GM21447 (cell line): ENCODE measurements around the gene MARK3.
"Not testable (repeated sequence)": the region's sequence is repeated elsewhere in the genome, so short reads cannot be mapped to it uniquely, and the experiment has no call there.

Source experiments
- ATAC-seq: cut with Tn5 transposase; IDR thresholded peaks from one replicate; pipeline ENCODE4 v1.9.1; 2021; ENCODE audit not compliant: unreplicated experiment

Gene MARK3

GRCh38 chr14:103385152-103385928, at the start of gene MARK3:
Gene MARK3 (plus strand): TSS chr14:103385415. CDS start chr14:103386030, 615 bp downstream.
- ATAC-seq, result peak; percentile 91

DNA sequence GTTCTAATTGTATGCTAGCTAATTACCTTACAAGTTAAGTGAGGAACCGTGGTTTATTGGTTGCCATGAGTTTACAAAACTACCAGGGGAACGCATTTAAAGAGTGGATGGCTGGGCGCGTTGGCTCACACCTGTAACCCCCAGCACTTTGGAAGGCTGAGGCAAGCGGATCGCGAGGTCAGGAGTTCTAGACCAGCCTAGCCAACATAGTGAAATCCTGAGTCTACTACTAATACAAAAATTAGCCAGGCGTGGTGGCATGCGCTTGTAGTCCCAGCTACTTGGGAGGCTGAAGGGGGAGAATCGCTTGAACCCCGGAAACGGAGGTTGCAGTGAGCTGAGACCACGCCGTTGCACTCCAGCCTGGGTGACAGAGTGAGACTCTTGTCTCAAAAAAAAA, 49.0 kb upstream of the MARK3 start:
- no peak for ATAC-seq

DNA sequence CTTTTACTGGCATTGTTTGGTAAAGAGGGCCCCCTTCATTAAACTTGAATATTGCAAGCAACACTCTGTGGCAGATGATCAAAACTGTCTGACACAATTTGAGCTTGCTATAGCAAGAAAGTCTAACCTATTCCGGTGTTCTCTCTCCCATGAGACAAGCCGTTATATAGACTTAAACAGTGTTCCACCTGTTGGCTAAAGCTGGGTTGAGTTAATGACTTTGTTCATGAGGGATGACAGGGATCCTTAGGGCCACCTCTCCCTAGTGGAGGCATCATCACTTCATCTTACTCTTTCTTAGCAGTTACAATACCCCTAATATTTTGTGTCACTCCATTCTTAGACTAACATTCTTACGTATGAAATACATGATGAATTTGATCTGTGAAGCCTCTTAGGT, 47.4 kb upstream of the MARK3 start:
- ATAC-seq, result no peak

DNA sequence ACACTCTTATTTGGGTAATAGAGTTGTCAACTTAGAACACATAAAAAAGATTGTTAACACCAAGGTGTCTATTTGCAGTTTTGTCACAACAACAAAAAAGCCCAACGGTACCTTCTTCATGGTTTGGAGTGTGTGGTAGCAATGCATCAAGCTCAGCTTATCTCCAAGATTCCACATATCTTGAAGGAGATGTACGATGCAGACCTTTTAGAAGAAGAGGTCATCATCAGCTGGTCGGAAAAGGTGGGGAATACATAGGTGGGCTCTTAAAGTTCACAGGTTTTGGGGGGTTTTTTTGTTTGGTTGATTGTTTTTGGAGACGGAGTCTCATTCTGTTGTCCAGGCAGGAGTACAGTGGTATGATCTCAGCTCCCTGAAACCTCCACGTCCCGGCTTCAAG, 45.7 kb upstream of the MARK3 start:
- no peak for ATAC-seq

DNA sequence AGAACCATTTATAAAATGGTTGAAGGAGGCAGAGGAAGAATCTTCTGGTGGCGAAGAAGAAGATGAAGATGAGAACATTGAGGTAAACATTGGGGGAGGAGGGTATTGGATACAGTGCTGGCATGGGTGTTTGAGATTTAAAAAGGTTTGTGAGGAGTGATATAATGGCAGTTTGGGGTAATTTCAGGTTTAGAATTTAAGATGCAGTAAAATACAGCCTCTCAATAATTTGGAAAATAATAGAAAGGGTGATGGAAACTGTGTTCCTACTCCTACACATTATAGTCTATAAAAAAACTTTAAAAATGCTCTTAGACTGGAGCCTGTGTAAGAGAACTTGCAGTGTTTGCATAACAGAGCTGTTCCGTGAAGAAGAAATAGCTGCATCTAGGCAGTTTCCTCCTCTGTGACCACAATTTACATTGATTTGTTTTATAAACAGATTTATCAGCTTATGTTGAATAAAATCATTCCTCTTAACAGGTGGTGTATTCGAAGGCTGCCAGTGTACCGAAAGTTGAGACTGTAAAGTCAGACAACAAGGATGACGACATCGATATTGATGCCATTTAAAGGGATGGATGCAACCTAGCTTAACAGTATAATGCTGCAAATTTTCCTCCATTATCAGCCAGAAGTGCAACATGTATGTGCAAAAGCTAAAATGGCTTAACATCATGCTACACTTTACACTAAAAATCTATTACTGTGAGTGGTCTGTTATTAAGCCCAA, 44.6 kb upstream of the MARK3 start:
- ATAC-seq, result no peak

DNA sequence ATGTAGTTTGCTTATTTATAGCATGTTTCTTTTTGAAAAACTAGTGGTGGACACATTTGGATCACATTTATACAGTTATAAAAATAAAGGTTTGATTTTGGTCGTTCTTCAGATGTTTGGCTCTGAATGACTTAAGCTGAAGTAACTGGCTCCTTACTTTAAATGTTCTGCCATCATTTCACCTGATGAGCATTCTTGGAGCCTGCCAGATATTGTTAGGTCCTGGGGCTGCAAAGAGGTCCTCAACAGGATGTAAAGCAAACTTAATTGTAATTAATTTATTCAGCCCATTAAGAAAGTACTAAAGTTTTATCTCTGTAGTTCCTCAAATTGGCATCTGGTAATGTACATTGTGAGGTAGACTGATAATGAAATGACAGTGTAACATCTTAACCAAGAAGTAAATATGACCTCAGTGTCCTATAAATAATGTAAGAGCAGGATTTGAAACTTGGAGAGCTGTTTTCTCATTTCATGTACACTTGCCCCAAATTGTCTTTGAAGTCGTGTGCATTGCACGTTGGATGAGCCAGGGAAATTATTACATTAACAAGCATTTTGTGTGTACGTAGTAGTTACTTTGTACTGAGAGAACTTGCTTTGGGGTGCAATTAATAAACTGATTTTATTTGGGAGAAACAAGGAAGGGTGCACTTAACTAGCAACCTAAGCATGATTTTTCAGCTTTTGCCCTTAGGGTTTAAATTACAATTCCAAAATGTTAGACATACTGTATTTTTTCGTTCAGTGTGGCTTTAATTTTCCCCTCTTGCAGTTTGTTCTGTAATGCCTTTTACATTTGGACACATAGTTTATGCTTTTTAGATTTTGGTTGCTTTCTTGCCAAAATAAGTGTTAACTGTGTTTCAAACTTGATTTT, 43.7 kb upstream of the MARK3 start:
- no peak for ATAC-seq

DNA sequence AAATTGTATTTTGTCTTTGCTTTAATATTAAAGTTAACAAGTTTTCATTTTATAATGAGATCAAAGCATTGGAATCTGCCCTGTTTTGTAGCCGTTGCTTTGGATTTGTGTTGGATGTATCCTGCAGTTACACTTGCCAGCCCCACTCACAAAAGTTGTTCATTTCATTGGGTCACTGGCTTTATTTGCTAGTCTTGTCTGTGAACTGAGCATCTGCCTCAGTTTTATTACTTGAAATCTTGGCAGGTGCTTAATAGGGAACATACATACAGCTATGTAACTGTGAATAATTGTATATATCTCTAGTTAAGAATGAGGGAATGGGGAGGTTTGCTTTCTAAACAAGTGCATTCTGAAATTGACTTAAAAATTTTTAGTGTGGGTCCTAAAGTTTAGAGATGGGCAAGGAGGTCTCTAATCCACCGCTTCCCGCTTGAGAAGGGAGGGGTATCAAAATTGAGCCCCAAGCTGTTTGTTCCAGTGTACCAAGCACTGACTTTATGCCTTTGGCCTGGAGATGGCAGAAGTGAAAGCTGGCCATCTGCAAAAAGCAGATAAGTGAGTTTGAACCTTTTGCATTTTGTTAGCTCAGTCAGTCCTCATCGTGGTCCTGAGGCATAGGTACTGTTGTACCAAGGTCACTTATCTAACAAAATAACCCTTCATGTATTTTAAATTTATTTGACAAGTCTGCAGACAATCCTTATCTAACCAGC, 41.9 kb upstream of the MARK3 start:
- no peak for ATAC-seq

- ATAC-seq, result no peak
Measured at GRCh38 chr14:103343905-103344797, 41.1 kb upstream of the MARK3 start.

DNA sequence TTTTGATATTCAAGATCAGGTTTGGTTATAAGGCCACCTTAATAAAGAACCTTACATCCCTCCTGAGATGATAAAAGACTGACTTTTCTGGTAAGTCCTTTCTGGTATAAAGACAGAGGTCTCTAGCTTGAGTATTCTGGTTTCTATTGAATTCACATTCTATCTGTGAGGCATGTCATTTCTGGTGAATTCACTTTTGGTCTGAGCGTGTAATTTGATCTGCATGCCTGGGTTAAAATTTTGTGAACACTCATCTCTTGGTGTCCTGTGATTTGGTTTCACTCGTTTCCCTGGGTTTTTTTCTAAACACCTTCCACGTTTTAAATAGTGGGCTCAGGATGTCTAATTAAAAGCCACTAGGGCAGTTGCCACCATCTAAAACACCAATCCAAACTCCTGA, 38.9 kb upstream of the MARK3 start:
- ATAC-seq, result no peak

DNA sequence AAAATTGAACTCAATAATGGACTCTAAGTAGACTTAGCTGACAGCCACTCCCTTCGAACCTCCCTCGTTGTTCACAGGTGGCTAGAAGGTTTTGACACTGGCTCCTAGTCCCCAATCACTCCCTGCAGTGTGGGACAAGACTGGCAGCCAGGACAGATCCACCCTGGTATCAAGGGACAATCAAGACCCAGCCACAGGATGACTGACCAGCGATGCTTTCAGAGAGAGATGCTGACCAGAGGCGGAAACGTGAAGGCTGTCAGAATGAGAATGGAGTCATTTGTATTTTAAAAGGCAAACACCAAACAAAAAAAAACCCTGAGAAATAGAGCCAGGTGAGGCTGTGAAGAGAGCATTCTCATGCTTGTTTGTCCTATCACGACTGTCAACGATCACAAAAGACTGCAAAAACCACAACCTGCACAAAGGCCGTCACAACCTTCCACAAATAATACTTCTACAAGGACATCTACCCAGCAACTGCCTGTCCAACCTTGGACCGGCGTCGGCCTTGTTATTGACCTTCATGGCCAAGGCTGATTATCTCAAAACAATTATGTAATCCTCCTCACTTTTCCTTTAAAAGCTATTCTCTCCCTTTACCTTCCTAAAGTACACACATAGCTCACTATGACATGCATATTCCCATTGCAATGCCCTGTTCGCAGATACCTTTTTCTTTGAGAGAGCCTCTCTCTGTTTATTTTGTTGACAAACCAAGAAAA, 38.0 kb upstream of the MARK3 start:
- ATAC-seq, result no peak

- no peak for ATAC-seq
Measured at GRCh38 chr14:103348154-103348553, 37.1 kb upstream of the MARK3 start.

DNA sequence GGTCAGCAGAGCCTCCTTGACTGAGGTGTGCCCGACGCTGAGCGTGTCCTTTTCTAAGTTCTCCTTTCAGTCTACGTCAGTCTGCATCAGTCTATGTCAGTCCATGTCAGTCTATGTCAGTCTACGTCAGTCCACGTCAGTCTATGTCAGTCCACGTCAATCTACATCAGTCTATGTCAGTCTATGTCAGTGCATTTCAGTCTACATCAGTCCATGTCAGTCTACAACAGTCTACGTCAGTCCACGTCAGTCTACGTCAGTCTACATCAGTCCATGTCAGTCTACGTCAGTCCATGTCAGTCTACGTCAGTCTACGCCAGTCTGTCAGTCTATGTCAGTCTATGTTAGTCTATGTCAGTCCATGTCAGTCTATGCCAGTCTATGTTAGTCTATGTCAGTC, 35.2 kb upstream of the MARK3 start:
- ATAC-seq, result no peak

DNA sequence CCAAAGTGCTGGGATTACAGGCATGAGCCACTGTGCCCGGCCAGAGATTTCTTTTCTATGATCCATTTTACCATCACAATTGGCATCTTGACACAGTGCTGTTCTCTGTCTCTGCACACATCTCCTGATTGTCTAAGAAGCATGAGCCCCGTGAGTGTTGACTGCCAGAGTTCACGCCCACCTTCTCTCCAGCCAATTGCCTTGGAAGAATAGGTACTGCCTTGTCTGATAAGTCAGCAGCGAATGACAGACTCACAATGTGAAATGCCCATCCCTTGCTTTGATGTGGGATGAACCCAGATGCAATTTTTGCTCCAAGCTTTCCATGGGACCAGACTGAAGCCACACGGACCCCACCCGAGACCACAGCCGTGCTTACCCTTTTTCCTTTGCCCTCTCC, 31.9 kb upstream of the MARK3 start:
- ATAC-seq, result no peak

DNA sequence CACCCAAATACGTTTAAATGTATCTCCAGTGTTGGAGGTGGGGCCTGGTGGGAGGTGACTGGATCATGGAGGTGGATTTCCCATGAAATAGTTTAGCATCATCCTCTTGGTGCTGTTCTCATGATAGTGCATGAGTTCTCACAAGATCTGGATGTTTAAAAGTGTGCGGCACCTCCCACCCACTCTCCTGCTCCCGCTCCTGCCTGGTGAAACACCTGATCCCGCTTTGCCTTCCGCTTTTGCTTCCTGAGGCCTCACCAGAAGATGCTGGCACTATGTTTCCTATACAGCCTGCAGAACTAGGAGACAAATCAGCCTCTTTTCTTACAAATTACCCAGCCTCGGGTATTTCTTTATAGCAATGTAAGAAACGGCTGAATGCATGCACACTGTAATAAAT, 31.1 kb upstream of the MARK3 start:
- ATAC-seq, result no peak

GRCh38 chr14:103356024-103356682, 29.1 kb upstream of the MARK3 start:
- ATAC-seq, result no peak

GRCh38 chr14:103357552-103357951, 27.7 kb upstream of the MARK3 start:
- not testable (repeated sequence) for ATAC-seq

DNA sequence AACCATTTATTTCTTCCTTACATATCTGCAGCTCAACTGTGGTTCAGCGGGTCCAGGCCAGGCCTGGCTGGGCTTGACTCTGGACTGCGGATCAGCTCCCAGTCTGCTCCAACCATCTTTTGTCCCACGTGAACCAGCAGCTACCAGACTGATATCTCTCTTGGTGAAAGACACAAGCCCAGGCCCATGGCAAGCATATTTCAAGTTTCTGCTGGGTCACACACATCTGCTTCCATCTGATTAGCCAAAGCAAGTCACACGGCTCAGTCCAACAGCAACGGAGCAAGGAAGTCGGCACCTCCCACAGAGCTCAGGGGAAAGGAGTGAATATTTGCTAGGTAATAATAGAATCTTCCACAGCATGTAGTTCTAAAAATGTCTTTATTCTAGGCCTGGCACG, 24.7 kb upstream of the MARK3 start:
- ATAC-seq, result no peak

- ATAC-seq, result no peak
Measured at GRCh38 chr14:103361867-103362266, 23.3 kb upstream of the MARK3 start.

DNA sequence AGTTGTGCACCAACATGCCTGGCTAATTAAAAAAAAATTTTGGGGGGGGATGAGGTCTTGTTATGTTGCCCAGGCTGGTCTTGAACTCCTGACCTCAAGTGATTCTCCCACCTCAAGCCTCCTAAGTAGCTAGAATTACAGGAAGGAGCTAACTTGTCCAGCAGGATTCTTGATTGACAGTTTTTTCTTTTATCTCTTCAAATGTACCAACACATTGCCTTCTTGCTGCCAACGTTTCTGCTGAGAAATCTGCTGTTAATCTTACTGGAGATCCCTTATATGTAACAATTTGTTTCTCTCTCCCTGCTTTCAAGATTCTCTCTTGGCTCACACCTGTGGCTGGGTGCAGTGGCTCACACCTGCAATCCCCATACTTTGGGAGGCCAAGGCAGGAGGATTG, 22.4 kb upstream of the MARK3 start:
- ATAC-seq, result no peak
